ENCODE measurements around the gene KCTD18.

DNA sequence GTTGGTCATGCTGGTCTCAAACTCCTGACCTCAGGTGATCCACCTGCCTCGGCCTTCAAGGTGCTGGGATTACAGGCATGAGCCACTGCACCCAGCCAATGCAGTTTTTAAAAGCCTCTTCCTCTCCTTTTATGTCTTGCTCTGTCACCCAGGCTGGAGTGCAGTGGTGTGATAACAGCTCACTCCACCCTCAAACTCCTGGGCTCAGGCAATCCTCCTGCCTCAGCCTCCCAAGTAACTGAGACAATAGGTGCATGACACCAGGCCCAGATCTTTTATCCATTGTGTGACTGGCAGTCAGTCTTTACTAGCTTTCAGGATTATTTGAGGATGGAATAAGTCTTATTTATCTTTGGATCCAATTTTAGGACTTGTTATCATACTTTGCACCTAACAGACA is 13.2 kb downstream of the KCTD18 start:
- TF ChIP-seq GATA2 (IDR thresholded peaks at IDR 0.05; ENCODE audit: low read depth, low read length) (no peak), GATA3 (IDR thresholded peaks at IDR 0.05; ENCODE audit: low read depth, low read length) (no peak)
